ENCODE results near the gene ZNF804A. TPM values are rescaled to one million over a fixed set of nuclear protein-coding genes. Genes with fewer than 3 reads are reported as not detected.

Gene ZNF804A
- total and polyA plus RNA-seq, 7 experiments from 2014 or later = 0.16 to 0.69 TPM; not detected in 5

GRCh38 chr2:184624311-184624710 lies 26.0 kb downstream of the ZNF804A start:
- H3K27me3 Mint-ChIP-seq = no peaks in the 10 kb centered on the region
- intact Hi-C loops (cut with micrococcal nuclease) = no loop called here
- DNase-seq (no peak), ATAC-seq (no peak)
- ChIA-PET CTCF (no interaction called here), POLR2A (no interaction called here)
- Histone ChIP-seq H3K4me3 (ENCODE audit: low read length) (no peak overlapping the region), H3K27ac (ENCODE audit: low read depth, low read length) (no peak overlapping the region), H3K36me3 (ENCODE audit: control insufficient read depth in 2 of 3, insufficient read depth in 3 of 3, low read length in 3 of 3) (no peaks in the 10 kb centered on the region), H3K27me3 (ENCODE audit: control insufficient read depth in 2 of 2, insufficient read depth in 2 of 2, low read length in 2 of 2) (no peaks in the 10 kb centered on the region), H3K4me1 (ENCODE audit: control insufficient read depth in 2 of 2, insufficient read depth in 2 of 2, low read length in 2 of 2) (no peaks in the 10 kb centered on the region), H3K9me3 (ENCODE audit: control insufficient read depth in 2 of 3, low read length in 3 of 3) (no peaks in the 10 kb centered on the region)
- peaks cover 0 to 8% (median 0%) of the 10 kb centered on the region in 11 donors for H3K9me3 Mint-ChIP-seq
- no peaks in the 10 kb centered on the region for H3K4me1 Mint-ChIP-seq
- no peak overlapping the region for H3K4me3 Mint-ChIP-seq
- no peak overlapping the region for H3K27ac Mint-ChIP-seq
- H3K36me3 Mint-ChIP-seq = no peaks in the 10 kb centered on the region

GRCh38 chr2:184628051-184628450 lies 29.7 kb downstream of the ZNF804A start:
- H3K36me3 Mint-ChIP-seq = no peaks in the 10 kb centered on the region
- ATAC-seq (no peak), DNase-seq (no peak)
- H3K4me3 Mint-ChIP-seq = no peak overlapping the region
- ChIA-PET POLR2A (no interaction called here), CTCF (no interaction called here)
- Histone ChIP-seq H3K36me3 (ENCODE audit: control insufficient read depth in 2 of 3, insufficient read depth in 3 of 3, low read length in 3 of 3) (no peaks in the 10 kb centered on the region), H3K9me3 (ENCODE audit: control insufficient read depth in 2 of 3, low read length in 3 of 3) (no peaks in the 10 kb centered on the region), H3K4me3 (ENCODE audit: low read length) (no peak overlapping the region), H3K27me3 (ENCODE audit: control insufficient read depth in 2 of 2, insufficient read depth in 2 of 2, low read length in 2 of 2) (no peaks in the 10 kb centered on the region), H3K4me1 (ENCODE audit: control insufficient read depth in 2 of 2, insufficient read depth in 2 of 2, low read length in 2 of 2) (no peaks in the 10 kb centered on the region), H3K27ac (ENCODE audit: low read depth, low read length) (no peak overlapping the region)
- no peak overlapping the region for H3K27ac Mint-ChIP-seq
- peaks cover 0 to 6% (median 0%) of the 10 kb centered on the region in 11 donors for H3K9me3 Mint-ChIP-seq
- H3K4me1 Mint-ChIP-seq = no peaks in the 10 kb centered on the region
- H3K27me3 Mint-ChIP-seq = no peaks in the 10 kb centered on the region
- intact Hi-C loops (cut with micrococcal nuclease) = no loop called here

- no peaks in the 10 kb centered on the region for H3K27me3 Mint-ChIP-seq
- POLR2A ChIA-PET = no interaction called here
- H3K36me3 Mint-ChIP-seq = no peaks in the 10 kb centered on the region
- H3K4me1 ChIP-seq (ENCODE audit: control insufficient read depth in 2 of 2, insufficient read depth in 2 of 2, low read length in 2 of 2) = no peaks in the 10 kb centered on the region
- H3K4me1 Mint-ChIP-seq = no peaks in the 10 kb centered on the region
- no peak overlapping the region for H3K4me3 ChIP-seq (ENCODE audit: low read length)
- ATAC-seq (no peak), DNase-seq (no peak)
- no peaks in the 10 kb centered on the region for H3K9me3 ChIP-seq (ENCODE audit: control insufficient read depth in 2 of 3, low read length in 3 of 3)
- H3K4me3 Mint-ChIP-seq = no peak overlapping the region
- H3K27me3 ChIP-seq (ENCODE audit: control insufficient read depth in 2 of 2, insufficient read depth in 2 of 2, low read length in 2 of 2) = no peaks in the 10 kb centered on the region
- intact Hi-C loops (cut with micrococcal nuclease) = no loop called here
- peaks cover 0 to 6% (median 0%) of the 10 kb centered on the region in 11 donors for H3K9me3 Mint-ChIP-seq
- no peak overlapping the region for H3K27ac ChIP-seq (ENCODE audit: low read depth, low read length)
- no peak overlapping the region for H3K27ac Mint-ChIP-seq
- no peaks in the 10 kb centered on the region for H3K36me3 ChIP-seq (ENCODE audit: control insufficient read depth in 2 of 3, insufficient read depth in 3 of 3, low read length in 3 of 3)
- CTCF ChIA-PET = no interaction called here
Measured at GRCh38 chr2:184633726-184634125, 35.4 kb downstream of the ZNF804A start.

DNA sequence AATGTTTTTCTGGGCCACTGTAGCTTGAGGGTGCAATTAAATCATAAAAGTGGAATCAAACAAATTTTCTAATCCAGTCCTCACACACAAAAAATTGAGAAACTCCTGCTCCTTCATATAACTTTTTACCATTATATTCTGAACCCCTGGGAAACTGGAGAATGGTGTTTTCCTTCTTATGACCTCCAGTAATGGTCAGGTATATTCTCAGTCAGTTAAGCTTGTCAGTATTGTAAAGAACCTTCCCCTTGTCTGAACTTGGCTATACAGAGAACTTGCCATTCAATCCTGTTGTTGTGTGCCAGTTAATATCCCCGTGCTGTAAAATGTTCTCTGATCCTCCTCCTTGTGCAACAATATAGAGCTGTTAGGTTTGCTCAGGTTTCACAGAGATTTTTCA lies 39.5 kb downstream of the ZNF804A start:
- Histone ChIP-seq H3K27ac (ENCODE audit: low read depth, low read length) (no peak overlapping the region), H3K9me3 (ENCODE audit: control insufficient read depth in 2 of 3, low read length in 3 of 3) (no peaks in the 10 kb centered on the region), H3K36me3 (ENCODE audit: control insufficient read depth in 2 of 3, insufficient read depth in 3 of 3, low read length in 3 of 3) (no peaks in the 10 kb centered on the region), H3K4me3 (ENCODE audit: low read length) (no peak overlapping the region), H3K27me3 (ENCODE audit: control insufficient read depth in 2 of 2, insufficient read depth in 2 of 2, low read length in 2 of 2) (no peaks in the 10 kb centered on the region), H3K4me1 (ENCODE audit: control insufficient read depth in 2 of 2, insufficient read depth in 2 of 2, low read length in 2 of 2) (no peaks in the 10 kb centered on the region)
- Mint-ChIP-seq H3K27ac (no peak overlapping the region), H3K27me3 (no peaks in the 10 kb centered on the region), H3K9me3 (peaks cover 0 to 4% (median 0%) of the 10 kb centered on the region in 11 donors), H3K4me1 (no peaks in the 10 kb centered on the region), H3K4me3 (no peak overlapping the region), H3K36me3 (no peaks in the 10 kb centered on the region)
- ChIA-PET CTCF (no interaction called here), POLR2A (no interaction called here)
- ATAC-seq = no peak
- DNase-seq = no peak
- intact Hi-C loops (cut with micrococcal nuclease) = no loop called here

- H3K36me3 ChIP-seq (ENCODE audit: control insufficient read depth in 2 of 3, insufficient read depth in 3 of 3, low read length in 3 of 3) = no peaks in the 10 kb centered on the region
- DNase-seq (no peak), ATAC-seq (no peak)
- H3K9me3 ChIP-seq (ENCODE audit: control insufficient read depth in 2 of 3, low read length in 3 of 3) = peaks cover 0 to 4% (median 0%) of the 10 kb centered on the region in 3 experiments
- no peaks in the 10 kb centered on the region for H3K27me3 Mint-ChIP-seq
- H3K27ac ChIP-seq (ENCODE audit: low read depth, low read length) = no peak overlapping the region
- no peaks in the 10 kb centered on the region for H3K4me1 Mint-ChIP-seq
- H3K4me1 ChIP-seq (ENCODE audit: control insufficient read depth in 2 of 2, insufficient read depth in 2 of 2, low read length in 2 of 2) = no peaks in the 10 kb centered on the region
- H3K4me3 ChIP-seq (ENCODE audit: low read length) = no peak overlapping the region
- ChIA-PET CTCF (no interaction called here), POLR2A (no interaction called here)
- no peaks in the 10 kb centered on the region for H3K36me3 Mint-ChIP-seq
- H3K27me3 ChIP-seq (ENCODE audit: control insufficient read depth in 2 of 2, insufficient read depth in 2 of 2, low read length in 2 of 2) = no peaks in the 10 kb centered on the region
- intact Hi-C loops (cut with micrococcal nuclease) = no loop called here
- H3K9me3 Mint-ChIP-seq = peaks cover 0 to 20% (median 3%) of the 10 kb centered on the region in 11 donors
- H3K4me3 Mint-ChIP-seq = no peak overlapping the region
- H3K27ac Mint-ChIP-seq = no peak overlapping the region
Measured at GRCh38 chr2:184644685-184645084, 46.4 kb downstream of the ZNF804A start.

DNA sequence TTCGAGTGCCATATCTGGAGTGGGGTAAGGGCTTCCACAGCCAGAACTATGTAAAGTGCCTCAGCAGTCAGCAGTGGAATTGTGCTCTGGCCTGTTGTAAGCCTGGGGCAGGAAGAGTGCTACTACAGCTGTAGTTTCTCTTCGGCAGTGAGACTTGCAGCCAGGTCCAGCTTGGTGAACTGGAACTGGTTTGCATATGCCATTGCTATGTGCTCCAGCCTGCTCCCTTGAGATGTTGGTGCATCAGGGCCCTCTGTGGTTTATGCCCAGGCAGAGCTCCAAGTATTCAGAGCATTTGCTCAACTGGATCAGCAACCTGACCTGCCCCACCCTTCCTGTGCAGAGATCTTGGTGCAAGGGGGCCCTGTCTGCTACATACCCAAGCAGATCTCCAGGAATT lies 47.8 kb downstream of the ZNF804A start:
- no peak overlapping the region for H3K27ac ChIP-seq (ENCODE audit: low read depth, low read length)
- DNase-seq (no peak), ATAC-seq (no peak)
- Mint-ChIP-seq H3K36me3 (no peaks in the 10 kb centered on the region), H3K9me3 (peaks cover 0 to 20% (median 6%) of the 10 kb centered on the region in 11 donors), H3K27me3 (no peaks in the 10 kb centered on the region), H3K4me3 (no peak overlapping the region), H3K4me1 (no peaks in the 10 kb centered on the region), H3K27ac (no peak overlapping the region)
- no peaks in the 10 kb centered on the region for H3K36me3 ChIP-seq (ENCODE audit: control insufficient read depth in 2 of 3, insufficient read depth in 3 of 3, low read length in 3 of 3)
- intact Hi-C loops (cut with micrococcal nuclease) = no loop called here
- ChIA-PET CTCF (no interaction called here), POLR2A (no interaction called here)
- no peak overlapping the region for H3K4me3 ChIP-seq (ENCODE audit: low read length)
- no peaks in the 10 kb centered on the region for H3K4me1 ChIP-seq (ENCODE audit: control insufficient read depth in 2 of 2, insufficient read depth in 2 of 2, low read length in 2 of 2)
- no peaks in the 10 kb centered on the region for H3K27me3 ChIP-seq (ENCODE audit: control insufficient read depth in 2 of 2, insufficient read depth in 2 of 2, low read length in 2 of 2)
- H3K9me3 ChIP-seq (ENCODE audit: control insufficient read depth in 2 of 3, low read length in 3 of 3) = peaks cover 0 to 4% (median 0%) of the 10 kb centered on the region in 3 experiments

- Mint-ChIP-seq H3K36me3 (no peaks in the 10 kb centered on the region), H3K9me3 (peaks cover 0 to 20% (median 6%) of the 10 kb centered on the region in 11 donors), H3K4me3 (no peak overlapping the region), H3K27ac (no peak overlapping the region), H3K4me1 (no peaks in the 10 kb centered on the region), H3K27me3 (no peaks in the 10 kb centered on the region)
- H3K4me1 ChIP-seq (ENCODE audit: control insufficient read depth in 2 of 2, insufficient read depth in 2 of 2, low read length in 2 of 2) = no peaks in the 10 kb centered on the region
- POLR2A ChIA-PET = no interaction called here
- H3K4me3 ChIP-seq (ENCODE audit: low read length) = no peak overlapping the region
- intact Hi-C loops (cut with micrococcal nuclease) = no loop called here
- peaks cover 0 to 4% (median 0%) of the 10 kb centered on the region in 3 experiments for H3K9me3 ChIP-seq (ENCODE audit: control insufficient read depth in 2 of 3, low read length in 3 of 3)
- no peak overlapping the region for H3K27ac ChIP-seq (ENCODE audit: low read depth, low read length)
- no peaks in the 10 kb centered on the region for H3K36me3 ChIP-seq (ENCODE audit: control insufficient read depth in 2 of 3, insufficient read depth in 3 of 3, low read length in 3 of 3)
- H3K27me3 ChIP-seq (ENCODE audit: control insufficient read depth in 2 of 2, insufficient read depth in 2 of 2, low read length in 2 of 2) = no peaks in the 10 kb centered on the region
- CTCF ChIA-PET = no interaction called here
- DNase-seq (no peak), ATAC-seq (no peak)
Measured at GRCh38 chr2:184646593-184646992, 48.3 kb downstream of the ZNF804A start.
